HL-60 (cell line): ENCODE results near the gene PPP1R10.

Experiments used
- CTCF ChIP-seq: IDR thresholded peaks from one replicate; pipeline ENCODE4 v1.5.1; 2011; ENCODE audit warnings: low read length, control low read depth, inconsistent platforms; ENCODE audit not compliant: insufficient read depth
- GABPA ChIP-seq: IDR thresholded peaks from 2 replicates; pipeline ENCODE4 v1.6.1; 2012; ENCODE audit warnings: low read depth
- POLR2AphosphoS5 ChIP-seq: IDR thresholded peaks from 2 replicates; pipeline ENCODE4 v1.6.1; 2012; ENCODE audit warnings: low read depth

GRCh38 chr6:30613251-30614043 is 3.6 kb downstream of the PPP1R10 start:
- TF ChIP-seq CTCF, result no peak
- no peak for TF ChIP-seq POLR2AphosphoS5
- no peak for TF ChIP-seq GABPA
